ENCODE data around the gene GDF11.

Gene GDF11

GRCh38 chr12:55733021-55733555 lies 9.8 kb upstream of the GDF11 start:
- Histone ChIP-seq H3F3A (ENCODE audit: insufficient read depth, low read length) (no peaks in the 10 kb centered on the region), H3K4me1 (ENCODE audit: insufficient read depth, low read length, severe bottlenecking) (peaks cover 25% of the 10 kb centered on the region), H4K20me1 (ENCODE audit: insufficient read depth, low read length) (no peaks in the 10 kb centered on the region), H3K79me2 (ENCODE audit: insufficient read depth, low read length) (no peaks in the 10 kb centered on the region), H3K4me2 (ENCODE audit: low read length) (no peak overlapping the region), H3K9ac (ENCODE audit: low read length) (no peak overlapping the region), H3K4me3 (ENCODE audit: low read depth, low read length, poor library complexity, severe bottlenecking) (no peak overlapping the region), H2AFZ (ENCODE audit: low read length) (no peak overlapping the region), H3K27ac (ENCODE audit: low read depth, low read length, poor library complexity, severe bottlenecking) (no peak overlapping the region), H3K27me3 (ENCODE audit: insufficient read depth, low read length) (no peaks in the 10 kb centered on the region), H3K9me2 (ENCODE audit: low read depth, low read length) (no peaks in the 10 kb centered on the region), H3K36me3 (ENCODE audit: insufficient read depth, low read length) (no peaks in the 10 kb centered on the region), H3K9me3 (ENCODE audit: low read length) (no peaks in the 10 kb centered on the region)
- TF ChIP-seq EZH2 (IDR thresholded peaks at IDR 0.05; ENCODE audit: borderline replicate concordance, low read length) (no peak), CTCF (IDR thresholded peaks at IDR 0.05; ENCODE audit: low read length) (no peak)

- H3K4me2 ChIP-seq (ENCODE audit: low read length), result no peak overlapping the region
- H3K36me3 ChIP-seq (ENCODE audit: insufficient read depth, low read length), result no peaks in the 10 kb centered on the region
- H3K27ac ChIP-seq (ENCODE audit: low read depth, low read length, poor library complexity, severe bottlenecking), result no peak overlapping the region
- H3K9me2 ChIP-seq (ENCODE audit: low read depth, low read length), result no peaks in the 10 kb centered on the region
- peaks cover 30% of the 10 kb centered on the region for H3K4me1 ChIP-seq (ENCODE audit: insufficient read depth, low read length, severe bottlenecking)
- H3K79me2 ChIP-seq (ENCODE audit: insufficient read depth, low read length), result no peaks in the 10 kb centered on the region
- no peak overlapping the region for H3K4me3 ChIP-seq (ENCODE audit: low read depth, low read length, poor library complexity, severe bottlenecking)
- H4K20me1 ChIP-seq (ENCODE audit: insufficient read depth, low read length), result no peaks in the 10 kb centered on the region
- H3K9me3 ChIP-seq (ENCODE audit: low read length), result no peaks in the 10 kb centered on the region
- TF ChIP-seq CTCF (IDR thresholded peaks at IDR 0.05; ENCODE audit: low read length) (no peak), EZH2 (IDR thresholded peaks at IDR 0.05; ENCODE audit: borderline replicate concordance, low read length) (no peak)
- no peaks in the 10 kb centered on the region for H3F3A ChIP-seq (ENCODE audit: insufficient read depth, low read length)
- no peak overlapping the region for H2AFZ ChIP-seq (ENCODE audit: low read length)
- no peak overlapping the region for H3K9ac ChIP-seq (ENCODE audit: low read length)
- no peaks in the 10 kb centered on the region for H3K27me3 ChIP-seq (ENCODE audit: insufficient read depth, low read length)
Observed at GRCh38 chr12:55733858-55734257, 9.1 kb upstream of the GDF11 start.

- Histone ChIP-seq H3K4me2 (ENCODE audit: low read length) (no peak overlapping the region), H3F3A (ENCODE audit: insufficient read depth, low read length) (no peaks in the 10 kb centered on the region), H3K9ac (ENCODE audit: low read length) (no peak overlapping the region), H3K79me2 (ENCODE audit: insufficient read depth, low read length) (no peaks in the 10 kb centered on the region), H3K4me1 (ENCODE audit: insufficient read depth, low read length, severe bottlenecking) (peaks cover 24% of the 10 kb centered on the region), H3K27ac (ENCODE audit: low read depth, low read length, poor library complexity, severe bottlenecking) (no peak overlapping the region), H3K36me3 (ENCODE audit: insufficient read depth, low read length) (no peaks in the 10 kb centered on the region), H2AFZ (ENCODE audit: low read length) (no peak overlapping the region), H3K9me3 (ENCODE audit: low read length) (no peaks in the 10 kb centered on the region), H3K9me2 (ENCODE audit: low read depth, low read length) (no peaks in the 10 kb centered on the region), H3K4me3 (ENCODE audit: low read depth, low read length, poor library complexity, severe bottlenecking) (no peak overlapping the region), H4K20me1 (ENCODE audit: insufficient read depth, low read length) (no peaks in the 10 kb centered on the region), H3K27me3 (ENCODE audit: insufficient read depth, low read length) (no peaks in the 10 kb centered on the region)
- TF ChIP-seq CTCF (IDR thresholded peaks at IDR 0.05; ENCODE audit: low read length) (no peak), EZH2 (IDR thresholded peaks at IDR 0.05; ENCODE audit: borderline replicate concordance, low read length) (no peak)
Observed at GRCh38 chr12:55734595-55734994, 8.3 kb upstream of the GDF11 start.
